H9 (cell line): ENCODE measurements around the gene SLC7A11. TPM values are rescaled to one million over a fixed set of nuclear protein-coding genes. Genes with fewer than 3 reads are reported as not detected.

Source experiments
- DNase-seq: peaks from one replicate; pipeline ENCODE4 v3.0.0-alpha.2; 2017
- H2AFZ ChIP-seq: one replicate; pipeline ENCODE4 v1.6.1; 2013; ENCODE audit warnings: mild to moderate bottlenecking, low read length, control low read depth, moderate library complexity
- H2AK5ac ChIP-seq: 2 replicates; pipeline ENCODE4 v1.6.1; 2013; ENCODE audit warnings: low read length, control low read depth, mixed read lengths; ENCODE audit not compliant: insufficient read length
- H2BK120ac ChIP-seq: one replicate; pipeline ENCODE4 v1.6.1; 2013; ENCODE audit warnings: low read depth, mild to moderate bottlenecking, low read length, control low read depth, inconsistent platforms; ENCODE audit not compliant: poor library complexity, severe bottlenecking
- H2BK12ac ChIP-seq: 2 replicates; pipeline ENCODE4 v1.6.1; 2013; ENCODE audit warnings: low read length, control low read depth, mixed read lengths, low read depth; ENCODE audit not compliant: insufficient read length
- H2BK15ac ChIP-seq: 2 replicates; pipeline ENCODE4 v1.6.1; 2013; ENCODE audit warnings: low read depth, low read length, control low read depth
- H2BK20ac ChIP-seq: one replicate; pipeline ENCODE4 v1.6.1; 2013; ENCODE audit warnings: low read depth, mild to moderate bottlenecking, low read length, control low read depth, inconsistent platforms; ENCODE audit not compliant: poor library complexity, severe bottlenecking
- H2BK5ac ChIP-seq: 2 replicates; pipeline ENCODE4 v1.6.1; 2013; ENCODE audit warnings: low read length, control low read depth, mixed read lengths; ENCODE audit not compliant: insufficient read length
- H3K14ac ChIP-seq: 2 replicates; pipeline ENCODE4 v1.6.1; 2013; ENCODE audit warnings: low read length, control low read depth; ENCODE audit not compliant: insufficient read depth
- H3K18ac ChIP-seq: 2 replicates; pipeline ENCODE4 v1.6.1; 2013; ENCODE audit warnings: low read depth, mild to moderate bottlenecking, mixed read lengths, low read length, control low read depth; ENCODE audit not compliant: insufficient read length
- H3K23ac ChIP-seq: 2 replicates; pipeline ENCODE4 v1.6.1; 2013; ENCODE audit warnings: low read length, control low read depth, mixed read lengths, low read depth; ENCODE audit not compliant: insufficient read length
- H3K23me2 ChIP-seq: 2 replicates; pipeline ENCODE4 v1.6.1; 2013; ENCODE audit warnings: low read depth, mild to moderate bottlenecking, mixed read lengths, low read length, control low read depth; ENCODE audit not compliant: insufficient read length, poor library complexity, severe bottlenecking
- H3K27ac ChIP-seq: 2 replicates; pipeline ENCODE4 v1.5.1; 2013; ENCODE audit warnings: low read length, control low read depth, mixed read lengths, low read depth; ENCODE audit not compliant: insufficient read length
- H3K27me3 ChIP-seq: 2 replicates; pipeline ENCODE4 v1.6.1; 2013; ENCODE audit warnings: low read length, control low read depth, inconsistent platforms; ENCODE audit not compliant: insufficient read depth
- H3K4ac ChIP-seq: 2 replicates; pipeline ENCODE4 v1.6.1; 2013; ENCODE audit warnings: low read depth, mild to moderate bottlenecking, control low read depth, inconsistent platforms, low read length, moderate library complexity
- H3K4me1 ChIP-seq: 2 replicates; pipeline ENCODE4 v1.6.1; 2013; ENCODE audit warnings: low read length, control low read depth, inconsistent platforms; ENCODE audit not compliant: insufficient read depth
- H3K4me2 ChIP-seq: 2 replicates; pipeline ENCODE4 v1.6.1; 2013; ENCODE audit warnings: low read length, control low read depth, mixed read lengths; ENCODE audit not compliant: insufficient read length, insufficient read depth
- H3K56ac ChIP-seq: 2 replicates; pipeline ENCODE4 v1.6.1; 2013; ENCODE audit warnings: low read depth, mild to moderate bottlenecking, mixed read lengths, low read length, control low read depth; ENCODE audit not compliant: insufficient read length
- H3K79me1 ChIP-seq: 2 replicates; pipeline ENCODE4 v1.6.1; 2013; ENCODE audit warnings: low read depth, mild to moderate bottlenecking, moderate library complexity, low read length, control low read depth, inconsistent platforms; ENCODE audit not compliant: insufficient read depth, poor library complexity, severe bottlenecking
- H3K79me2 ChIP-seq: 2 replicates; pipeline ENCODE4 v1.6.1; 2013; ENCODE audit warnings: low read length, control low read depth, inconsistent platforms; ENCODE audit not compliant: insufficient read depth
- H3K9ac ChIP-seq: 2 replicates; pipeline ENCODE4 v1.6.1; 2013; ENCODE audit warnings: low read length, control low read depth, mixed read lengths; ENCODE audit not compliant: insufficient read length; ENCODE audit errors: extremely low read depth
- H3K9me3 ChIP-seq: one replicate; pipeline ENCODE4 v1.6.1; 2013; ENCODE audit warnings: low read depth, low read length, inconsistent platforms; ENCODE audit not compliant: control insufficient read depth
- H3T11ph ChIP-seq: one replicate; pipeline ENCODE4 v1.6.1; 2013; ENCODE audit warnings: mild to moderate bottlenecking, low read length, control low read depth, inconsistent platforms
- H4K20me1 ChIP-seq: one replicate; pipeline ENCODE4 v1.6.1; 2013; ENCODE audit not compliant: control insufficient read depth, insufficient read length, insufficient read depth
- H4K5ac ChIP-seq: 2 replicates; pipeline ENCODE4 v1.6.1; 2013; ENCODE audit warnings: low read depth, mild to moderate bottlenecking, mixed read lengths, low read length, control low read depth; ENCODE audit not compliant: insufficient read length
- H4K8ac ChIP-seq: replicated peaks from 2 replicates; pipeline ENCODE4 v1.6.1; 2013; ENCODE audit warnings: low read length, control low read depth, mixed read lengths, low read depth; ENCODE audit not compliant: insufficient read length
- H4K91ac ChIP-seq: 2 replicates; pipeline ENCODE4 v1.6.1; 2013; ENCODE audit warnings: low read depth, mild to moderate bottlenecking, moderate library complexity, mixed read lengths, low read length, control low read depth; ENCODE audit not compliant: insufficient read length
- H3K27ac Mint-ChIP-seq, 3 experiments: 2 replicates in 2 of 3; 3 replicates in 1 of 3; pipeline ENCODE4 v1.8.0; 2020 to 2021; ENCODE audit warnings: mixed read lengths in 3 of 3, mild to moderate bottlenecking in 1 of 3, moderate library complexity in 1 of 3
- H3K27me3 Mint-ChIP-seq: 2 replicates; pipeline ENCODE4 v1.8.0; 2021; ENCODE audit warnings: low read depth, mild to moderate bottlenecking, moderate library complexity, mixed read lengths
- H3K36me3 Mint-ChIP-seq, 3 experiments: 2 replicates in 2 of 3; 3 replicates in 1 of 3; pipeline ENCODE4 v1.8.0; 2020 to 2021; ENCODE audit warnings: low read depth in 3 of 3, mixed read lengths in 3 of 3; ENCODE audit not compliant: insufficient read depth in 1 of 3
- H3K4me1 Mint-ChIP-seq, 2 experiments: 2 replicates each; pipeline ENCODE4 v1.8.0; 2020; ENCODE audit warnings: mixed read lengths in 2 of 2
- H3K4me3 Mint-ChIP-seq, 2 experiments: 2 replicates in 1 of 2; 3 replicates in 1 of 2; pipeline ENCODE4 v1.8.0; 2020 to 2021; ENCODE audit warnings: mild to moderate bottlenecking in 2 of 2, mixed read lengths in 2 of 2, moderate library complexity in 1 of 2
- H3K9me3 Mint-ChIP-seq, 2 experiments: 2 replicates in 1 of 2; 3 replicates in 1 of 2; pipeline ENCODE4 v1.8.0; 2020; ENCODE audit warnings: mild to moderate bottlenecking in 2 of 2, mixed read lengths in 2 of 2, moderate library complexity in 1 of 2
- WGBS: extraction: QIAGEN DNeasy Blood & Tissue Kit; methylation state at CpG from one replicate; pipeline ENCODE4 v1.1.7; 2013; ENCODE audit warnings: missing lambda C conversion rate, low lambda C conversion rate, mixed read lengths; ENCODE audit not compliant: insufficient read length; ENCODE audit errors: extremely low coverage; 5-methylcytosine and 5-hydroxymethylcytosine counted together
- total RNA-seq: library from RNA; stranded (reverse); gene quantifications from 2 replicates; pipeline ENCODE4 v1.2.1, GENCODE V29; 2021
- TF ChIP-seq, protein P1 (sequence below): fragments of 200-600 bp; sonication (generic); conservative IDR thresholded peaks from 3 replicates; pipeline ENCODE4 v1.8.0; 2021; ENCODE audit warnings: antibody characterized with exemption, mild to moderate bottlenecking

SLC7A11 gene
- total RNA-seq, 1 experiment from 2014 or later = 19.8 TPM

GRCh38 chr4:138184886-138185285 is 57.3 kb downstream of the SLC7A11 start:
- no peak overlapping the region for H3K56ac ChIP-seq
- no peak overlapping the region for H3K14ac ChIP-seq
- no peak overlapping the region for H3K4me3 Mint-ChIP-seq
- peaks cover 2% of the 10 kb centered on the region; the same call in 1 of the 2 replicates for H3K4me1 ChIP-seq
- no peak overlapping the region for H3K4ac ChIP-seq
- H2BK120ac ChIP-seq = no peak overlapping the region
- H3K23me2 ChIP-seq = no peaks in the 10 kb centered on the region
- no peak overlapping the region for H3K4me2 ChIP-seq
- no peak overlapping the region for H3K23ac ChIP-seq
- TF ChIP-seq, protein P1, sequence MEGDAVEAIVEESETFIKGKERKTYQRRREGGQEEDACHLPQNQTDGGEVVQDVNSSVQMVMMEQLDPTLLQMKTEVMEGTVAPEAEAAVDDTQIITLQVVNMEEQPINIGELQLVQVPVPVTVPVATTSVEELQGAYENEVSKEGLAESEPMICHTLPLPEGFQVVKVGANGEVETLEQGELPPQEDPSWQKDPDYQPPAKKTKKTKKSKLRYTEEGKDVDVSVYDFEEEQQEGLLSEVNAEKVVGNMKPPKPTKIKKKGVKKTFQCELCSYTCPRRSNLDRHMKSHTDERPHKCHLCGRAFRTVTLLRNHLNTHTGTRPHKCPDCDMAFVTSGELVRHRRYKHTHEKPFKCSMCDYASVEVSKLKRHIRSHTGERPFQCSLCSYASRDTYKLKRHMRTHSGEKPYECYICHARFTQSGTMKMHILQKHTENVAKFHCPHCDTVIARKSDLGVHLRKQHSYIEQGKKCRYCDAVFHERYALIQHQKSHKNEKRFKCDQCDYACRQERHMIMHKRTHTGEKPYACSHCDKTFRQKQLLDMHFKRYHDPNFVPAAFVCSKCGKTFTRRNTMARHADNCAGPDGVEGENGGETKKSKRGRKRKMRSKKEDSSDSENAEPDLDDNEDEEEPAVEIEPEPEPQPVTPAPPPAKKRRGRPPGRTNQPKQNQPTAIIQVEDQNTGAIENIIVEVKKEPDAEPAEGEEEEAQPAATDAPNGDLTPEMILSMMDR = no peak
- no peak overlapping the region for H2BK12ac ChIP-seq
- no peaks in the 10 kb centered on the region for H3K9me3 ChIP-seq
- no peak overlapping the region for H2BK5ac ChIP-seq
- H3K9ac ChIP-seq = no peak overlapping the region
- H2BK20ac ChIP-seq = no peak overlapping the region
- no CpG with 5 or more reads among the region's 1 CpG for WGBS
- no peak overlapping the region for H2AK5ac ChIP-seq
- no peaks in the 10 kb centered on the region for H4K20me1 ChIP-seq
- H3K27ac Mint-ChIP-seq = no peak overlapping the region
- peaks cover 8 to 22% (median 19%) of the 10 kb centered on the region in 3 experiments; a peak in 5 of 7 replicates for H3K36me3 Mint-ChIP-seq
- H3K18ac ChIP-seq = no peak overlapping the region
- H3K79me2 ChIP-seq = no peaks in the 10 kb centered on the region
- no peak overlapping the region for H2AFZ ChIP-seq
- H2BK15ac ChIP-seq = no peak overlapping the region
- no peaks in the 10 kb centered on the region for H3K27me3 ChIP-seq
- H3K79me1 ChIP-seq = no peaks in the 10 kb centered on the region
- H3K27ac ChIP-seq = no peak overlapping the region
- no peak for DNase-seq
- H4K91ac ChIP-seq = no peak overlapping the region
- H4K5ac ChIP-seq = no peak overlapping the region
- H3K9me3 Mint-ChIP-seq = no peaks in the 10 kb centered on the region
- H3T11ph ChIP-seq = no peak overlapping the region
- H3K4me1 Mint-ChIP-seq = peaks cover 12 to 21% of the 10 kb centered on the region in 2 experiments
- H3K27me3 Mint-ChIP-seq = no peaks in the 10 kb centered on the region
- H4K8ac ChIP-seq = no peak overlapping the region
